Peyer's patch (tissue), 4 donors: ENCODE data around the gene SERPINH1.

Experiments used
- POLR2A ChIP-seq, 2 donors: fragments of 450-650 bp; IDR thresholded peaks; one replicate each; pipeline ENCODE4 v1.5.1; 2017; ENCODE audit warnings: antibody characterized with exemption in 2 of 2, mild to moderate bottlenecking in 2 of 2, moderate library complexity in 2 of 2
- TF ChIP-seq, protein P1 (sequence below), 6 experiments: fragments of 450-650 bp in 4 of 6; fragments of 200-600 bp in 2 of 6; sonication (generic) in 1 of 6; IDR thresholded peaks; one replicate each; pipeline ENCODE4 v1.5.1; 2017 to 2019; ENCODE audit warnings: antibody characterized with exemption in 6 of 6, mild to moderate bottlenecking in 3 of 6, moderate library complexity in 1 of 6

DNA sequence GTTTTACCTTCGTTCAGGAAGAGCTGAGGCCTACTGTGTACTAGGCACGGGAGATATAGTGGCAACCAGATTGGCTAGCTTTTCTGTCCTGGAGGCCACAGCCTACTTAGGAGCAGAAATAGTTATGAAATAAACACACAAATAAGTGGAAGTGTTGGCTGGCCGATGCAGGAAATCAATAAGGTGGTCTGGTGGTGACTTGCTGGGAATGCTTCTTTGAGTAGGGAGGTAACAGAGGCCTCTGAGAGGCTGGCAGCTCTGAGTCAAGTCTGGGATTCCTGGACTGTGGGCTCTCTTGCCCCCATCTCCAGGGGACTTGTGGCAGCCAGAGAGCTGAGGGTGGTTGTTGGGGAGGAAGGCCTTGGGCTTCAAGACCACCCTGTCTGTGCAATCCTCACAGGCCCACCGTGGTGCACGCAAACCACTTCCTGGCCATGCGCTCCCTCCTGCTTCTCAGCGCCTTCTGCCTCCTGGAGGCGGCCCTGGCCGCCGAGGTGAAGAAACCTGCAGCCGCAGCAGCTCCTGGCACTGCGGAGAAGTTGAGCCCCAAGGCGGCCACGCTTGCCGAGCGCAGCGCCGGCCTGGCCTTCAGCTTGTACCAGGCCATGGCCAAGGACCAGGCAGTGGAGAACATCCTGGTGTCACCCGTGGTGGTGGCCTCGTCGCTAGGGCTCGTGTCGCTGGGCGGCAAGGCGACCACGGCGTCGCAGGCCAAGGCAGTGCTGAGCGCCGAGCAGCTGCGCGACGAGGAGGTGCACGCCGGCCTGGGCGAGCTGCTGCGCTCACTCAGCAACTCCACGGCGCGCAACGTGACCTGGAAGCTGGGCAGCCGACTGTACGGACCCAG lies 4.1 kb downstream of the SERPINH1 start:
- TF ChIP-seq, protein P1, sequence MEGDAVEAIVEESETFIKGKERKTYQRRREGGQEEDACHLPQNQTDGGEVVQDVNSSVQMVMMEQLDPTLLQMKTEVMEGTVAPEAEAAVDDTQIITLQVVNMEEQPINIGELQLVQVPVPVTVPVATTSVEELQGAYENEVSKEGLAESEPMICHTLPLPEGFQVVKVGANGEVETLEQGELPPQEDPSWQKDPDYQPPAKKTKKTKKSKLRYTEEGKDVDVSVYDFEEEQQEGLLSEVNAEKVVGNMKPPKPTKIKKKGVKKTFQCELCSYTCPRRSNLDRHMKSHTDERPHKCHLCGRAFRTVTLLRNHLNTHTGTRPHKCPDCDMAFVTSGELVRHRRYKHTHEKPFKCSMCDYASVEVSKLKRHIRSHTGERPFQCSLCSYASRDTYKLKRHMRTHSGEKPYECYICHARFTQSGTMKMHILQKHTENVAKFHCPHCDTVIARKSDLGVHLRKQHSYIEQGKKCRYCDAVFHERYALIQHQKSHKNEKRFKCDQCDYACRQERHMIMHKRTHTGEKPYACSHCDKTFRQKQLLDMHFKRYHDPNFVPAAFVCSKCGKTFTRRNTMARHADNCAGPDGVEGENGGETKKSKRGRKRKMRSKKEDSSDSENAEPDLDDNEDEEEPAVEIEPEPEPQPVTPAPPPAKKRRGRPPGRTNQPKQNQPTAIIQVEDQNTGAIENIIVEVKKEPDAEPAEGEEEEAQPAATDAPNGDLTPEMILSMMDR (IDR thresholded peaks at IDR 0.05), result no peak
- no peak for TF ChIP-seq POLR2A (IDR thresholded peaks at IDR 0.05)
